Tibial artery (tissue), 4 donors: ENCODE measurements around the gene MYO5B.

Experiments used
- DNase-seq, 2 donors: peaks; one replicate each; pipeline ENCODE4 v3.0.0-alpha.2; 2019
- H3K27ac ChIP-seq, 2 donors: fragments of 200-600 bp; sonication (generic) in 1 of 2; 1 replicate in 1 of 2; 2 replicates in 1 of 2; pipeline ENCODE4 v1.5.1; 2018 to 2019; ENCODE audit warnings: mild to moderate bottlenecking in 1 of 2
- H3K27me3 ChIP-seq, 2 donors: fragments of 200-600 bp; sonication (generic) in 1 of 2; one replicate each; pipeline versions ENCODE4 v1.5.1 to v1.6.0; 2016 to 2019
- H3K36me3 ChIP-seq, 3 donors: fragments of 200-600 bp; sonication (generic) in 2 of 3; one replicate each; pipeline ENCODE4 v1.5.1; 2016 to 2019; ENCODE audit warnings: mild to moderate bottlenecking in 2 of 3
- H3K4me1 ChIP-seq, 4 donors: fragments of 200-600 bp; sonication (generic) in 2 of 4; 1 replicate in 3 of 4; 2 replicates in 1 of 4; pipeline ENCODE4 v1.5.1; 2016 to 2019
- H3K4me3 ChIP-seq, 2 donors: fragments of 200-600 bp; sonication (generic) in 1 of 2; 1 replicate in 1 of 2; 2 replicates in 1 of 2; pipeline ENCODE4 v1.5.1; 2018 to 2019; ENCODE audit warnings: mild to moderate bottlenecking in 2 of 2
- H3K9me3 ChIP-seq, 3 donors: fragments of 200-600 bp; sonication (generic) in 1 of 3; one replicate each; pipeline ENCODE4 v1.5.1; 2016 to 2019
- intact Hi-C: fragments of 100-400 bp; cut with DNase I; formaldehyde crosslinking; loops from one replicate; pipeline ENCODE4 v1.15.0; 2023; ENCODE audit warnings: low total_unique reads
- TF ChIP-seq, protein P1 (sequence below), 2 experiments: fragments of 200-600 bp in 1 of 2; fragments of 450-650 bp in 1 of 2; IDR thresholded peaks; one replicate each; pipeline ENCODE4 v1.5.1; 2017 to 2019; ENCODE audit warnings: antibody characterized with exemption in 2 of 2, mild to moderate bottlenecking in 1 of 2, moderate library complexity in 1 of 2

Gene MYO5B

DNA sequence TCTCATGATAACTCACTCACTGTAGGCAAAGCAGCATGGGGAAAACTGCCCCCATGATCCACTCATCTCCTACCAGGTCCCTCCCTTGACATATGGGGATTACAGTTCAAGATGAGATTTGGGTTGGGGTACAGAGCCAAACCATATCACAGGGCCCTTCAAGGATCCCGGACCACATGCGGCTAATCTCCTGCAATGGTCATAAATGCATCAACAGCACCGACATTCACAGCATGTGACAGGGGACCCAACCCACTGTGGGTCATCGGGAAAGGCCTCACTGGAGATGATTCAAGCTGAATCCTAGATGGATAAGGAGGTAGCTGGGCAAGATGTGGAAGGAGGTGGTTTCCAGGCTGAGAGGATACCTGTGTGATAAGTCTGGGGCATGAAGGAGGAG is 129.4 kb downstream of the MYO5B start:
- H3K27me3 ChIP-seq = no peaks in the 10 kb centered on the region
- DNase-seq = no peak
- H3K9me3 ChIP-seq = no peaks in the 10 kb centered on the region
- no peaks in the 10 kb centered on the region for H3K36me3 ChIP-seq
- H3K4me1 ChIP-seq = peaks cover 0 to 6% (median 0%) of the 10 kb centered on the region in 4 donors
- H3K27ac ChIP-seq = no peak overlapping the region
- intact Hi-C loops = no loop called here
- no peak overlapping the region for H3K4me3 ChIP-seq
- TF ChIP-seq, protein P1, sequence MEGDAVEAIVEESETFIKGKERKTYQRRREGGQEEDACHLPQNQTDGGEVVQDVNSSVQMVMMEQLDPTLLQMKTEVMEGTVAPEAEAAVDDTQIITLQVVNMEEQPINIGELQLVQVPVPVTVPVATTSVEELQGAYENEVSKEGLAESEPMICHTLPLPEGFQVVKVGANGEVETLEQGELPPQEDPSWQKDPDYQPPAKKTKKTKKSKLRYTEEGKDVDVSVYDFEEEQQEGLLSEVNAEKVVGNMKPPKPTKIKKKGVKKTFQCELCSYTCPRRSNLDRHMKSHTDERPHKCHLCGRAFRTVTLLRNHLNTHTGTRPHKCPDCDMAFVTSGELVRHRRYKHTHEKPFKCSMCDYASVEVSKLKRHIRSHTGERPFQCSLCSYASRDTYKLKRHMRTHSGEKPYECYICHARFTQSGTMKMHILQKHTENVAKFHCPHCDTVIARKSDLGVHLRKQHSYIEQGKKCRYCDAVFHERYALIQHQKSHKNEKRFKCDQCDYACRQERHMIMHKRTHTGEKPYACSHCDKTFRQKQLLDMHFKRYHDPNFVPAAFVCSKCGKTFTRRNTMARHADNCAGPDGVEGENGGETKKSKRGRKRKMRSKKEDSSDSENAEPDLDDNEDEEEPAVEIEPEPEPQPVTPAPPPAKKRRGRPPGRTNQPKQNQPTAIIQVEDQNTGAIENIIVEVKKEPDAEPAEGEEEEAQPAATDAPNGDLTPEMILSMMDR (IDR thresholded peaks at IDR 0.05) = no peak

DNA sequence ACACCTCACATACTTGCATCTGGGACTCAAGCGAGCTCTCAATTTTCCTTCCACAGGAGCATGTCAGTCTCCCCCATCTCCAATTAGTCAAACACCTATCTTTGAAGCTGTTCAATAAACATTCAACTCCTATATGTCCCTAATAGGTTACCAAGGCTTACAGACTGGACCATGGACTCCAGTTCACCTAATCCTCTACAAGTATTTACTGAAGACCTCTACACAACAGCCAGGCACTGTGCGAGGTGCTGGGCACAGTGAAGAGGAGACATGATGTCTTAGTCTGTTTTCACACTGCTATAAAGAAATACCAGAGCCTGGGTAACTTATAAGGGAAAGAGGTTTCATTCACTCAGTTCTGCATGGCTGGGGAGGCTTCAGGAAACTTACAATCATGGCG is 129.9 kb downstream of the MYO5B start:
- TF ChIP-seq, protein P1 (IDR thresholded peaks at IDR 0.05) = no peak
- Histone ChIP-seq H3K4me3 (no peak overlapping the region), H3K4me1 (peaks cover 0 to 6% (median 0%) of the 10 kb centered on the region in 4 donors), H3K9me3 (no peaks in the 10 kb centered on the region), H3K27ac (no peak overlapping the region), H3K27me3 (no peaks in the 10 kb centered on the region), H3K36me3 (no peaks in the 10 kb centered on the region)
- DNase-seq = no peak
- intact Hi-C loops = no loop called here

DNA sequence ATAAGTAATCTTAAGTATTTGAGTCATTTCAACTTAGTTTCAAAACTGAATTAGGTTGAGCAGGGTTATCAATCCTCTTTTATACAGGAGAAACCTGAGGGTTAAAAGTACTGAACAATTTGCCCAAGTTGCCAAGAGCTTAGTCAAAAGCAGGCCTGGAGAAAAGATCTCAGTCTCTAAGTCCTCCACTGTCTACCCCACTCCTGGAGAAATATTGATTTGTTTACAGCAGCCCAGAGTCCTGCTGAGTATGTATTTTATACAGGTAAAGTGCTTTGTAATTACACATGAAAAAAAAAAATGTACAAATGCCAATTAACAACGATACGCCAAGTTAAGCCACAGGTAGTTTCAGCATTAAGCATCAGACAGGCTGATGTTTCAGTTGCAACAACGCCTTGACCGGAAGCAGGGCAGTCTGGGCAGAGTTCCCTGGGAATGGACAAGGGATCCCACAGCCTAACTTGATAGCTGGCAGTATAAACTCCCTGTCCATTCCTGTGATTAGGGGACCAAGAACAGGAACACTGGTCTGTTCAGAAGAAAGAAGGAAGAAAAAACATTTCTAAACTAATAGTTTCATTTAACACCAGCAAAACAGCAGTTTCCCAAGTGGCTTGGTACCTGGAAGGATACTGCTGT is 132.9 kb downstream of the MYO5B start:
- Histone ChIP-seq H3K9me3 (no peaks in the 10 kb centered on the region), H3K36me3 (no peaks in the 10 kb centered on the region), H3K27me3 (no peaks in the 10 kb centered on the region), H3K4me1 (peaks cover 0 to 6% (median 0%) of the 10 kb centered on the region in 4 donors), H3K27ac (no peak overlapping the region), H3K4me3 (no peak overlapping the region)
- intact Hi-C loops = no loop called here
- TF ChIP-seq, protein P1 (IDR thresholded peaks at IDR 0.05) = no peak
- peak in 1 of 2 donors; percentile 24 for DNase-seq

DNA sequence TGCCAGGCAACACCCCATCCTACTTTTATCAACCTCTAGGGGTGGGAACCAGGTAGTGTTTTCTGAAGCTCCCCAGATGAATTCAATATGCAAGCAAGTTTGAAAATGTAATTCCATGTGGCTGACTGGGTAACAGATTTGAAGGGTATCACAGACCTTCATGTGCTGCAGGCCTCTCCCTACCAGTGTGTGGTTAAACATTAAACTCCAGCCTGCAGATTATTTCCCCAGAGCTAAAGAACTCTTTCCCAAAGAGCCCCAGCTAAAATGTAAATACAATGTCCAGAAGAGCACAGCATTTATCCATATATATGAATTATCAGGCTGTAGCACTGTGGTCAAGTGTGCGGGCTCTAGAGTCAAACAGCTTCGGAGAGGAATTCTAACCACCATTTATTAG is 134.1 kb downstream of the MYO5B start:
- H3K27ac ChIP-seq = no peak overlapping the region
- TF ChIP-seq, protein P1 (IDR thresholded peaks at IDR 0.05) = no peak
- no peak overlapping the region for H3K4me3 ChIP-seq
- no peak for DNase-seq
- H3K9me3 ChIP-seq = no peaks in the 10 kb centered on the region
- peaks cover 0 to 6% (median 0%) of the 10 kb centered on the region in 4 donors for H3K4me1 ChIP-seq
- H3K36me3 ChIP-seq = no peaks in the 10 kb centered on the region
- intact Hi-C loops = no loop called here
- H3K27me3 ChIP-seq = no peaks in the 10 kb centered on the region

DNA sequence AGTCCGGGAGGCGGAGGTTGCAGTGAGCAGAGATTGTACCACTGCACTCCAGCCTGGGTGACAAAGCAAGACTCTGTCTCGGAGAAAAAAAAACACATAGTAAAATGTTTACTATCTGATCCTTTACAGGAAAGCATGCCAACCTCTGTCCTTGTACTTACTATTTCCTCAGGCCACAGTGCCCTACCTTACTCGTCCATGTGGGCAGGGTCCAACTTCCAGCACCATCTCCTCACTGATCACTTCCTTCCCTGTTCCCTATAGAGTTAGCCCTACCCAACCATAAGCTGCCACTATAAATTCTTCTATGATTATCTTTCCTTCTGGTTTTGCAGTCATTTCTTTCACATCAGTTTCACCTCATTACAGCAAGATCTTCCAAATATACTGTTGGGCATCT is 136.2 kb downstream of the MYO5B start:
- TF ChIP-seq, protein P1 (IDR thresholded peaks at IDR 0.05) = no peak
- peaks cover 0 to 6% (median 0%) of the 10 kb centered on the region in 4 donors for H3K4me1 ChIP-seq
- no peak overlapping the region for H3K4me3 ChIP-seq
- no peaks in the 10 kb centered on the region for H3K36me3 ChIP-seq
- no peak overlapping the region for H3K27ac ChIP-seq
- no peak for DNase-seq
- intact Hi-C loops = no loop called here
- no peaks in the 10 kb centered on the region for H3K9me3 ChIP-seq
- H3K27me3 ChIP-seq = no peaks in the 10 kb centered on the region

DNA sequence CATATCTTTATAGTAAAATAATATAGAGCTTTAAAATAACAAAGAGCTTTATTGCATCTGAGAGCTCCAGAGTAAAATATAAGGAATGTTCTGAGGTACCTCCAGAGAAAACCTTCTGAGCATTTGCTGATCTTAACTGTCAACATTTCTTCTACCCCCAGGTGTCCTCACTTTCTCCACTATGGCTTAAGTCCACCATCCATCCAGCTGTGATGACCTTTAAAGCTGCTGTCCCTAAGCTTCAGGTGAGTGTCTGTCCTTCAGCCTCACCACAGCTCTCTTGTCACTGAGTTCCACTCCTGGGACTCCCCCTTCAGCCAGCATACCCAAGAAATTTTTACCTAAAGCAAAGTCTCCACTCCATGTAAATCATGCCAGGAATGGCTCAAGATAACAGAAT is 137.9 kb downstream of the MYO5B start:
- Histone ChIP-seq H3K4me1 (no peaks in the 10 kb centered on the region), H3K4me3 (no peak overlapping the region), H3K27ac (no peak overlapping the region), H3K27me3 (no peaks in the 10 kb centered on the region), H3K9me3 (no peaks in the 10 kb centered on the region), H3K36me3 (no peaks in the 10 kb centered on the region)
- TF ChIP-seq, protein P1 (IDR thresholded peaks at IDR 0.05) = no peak
- no peak for DNase-seq
- intact Hi-C loops = no loop called here
